Measurements from ENCODE around the gene LLGL2.

DNA sequence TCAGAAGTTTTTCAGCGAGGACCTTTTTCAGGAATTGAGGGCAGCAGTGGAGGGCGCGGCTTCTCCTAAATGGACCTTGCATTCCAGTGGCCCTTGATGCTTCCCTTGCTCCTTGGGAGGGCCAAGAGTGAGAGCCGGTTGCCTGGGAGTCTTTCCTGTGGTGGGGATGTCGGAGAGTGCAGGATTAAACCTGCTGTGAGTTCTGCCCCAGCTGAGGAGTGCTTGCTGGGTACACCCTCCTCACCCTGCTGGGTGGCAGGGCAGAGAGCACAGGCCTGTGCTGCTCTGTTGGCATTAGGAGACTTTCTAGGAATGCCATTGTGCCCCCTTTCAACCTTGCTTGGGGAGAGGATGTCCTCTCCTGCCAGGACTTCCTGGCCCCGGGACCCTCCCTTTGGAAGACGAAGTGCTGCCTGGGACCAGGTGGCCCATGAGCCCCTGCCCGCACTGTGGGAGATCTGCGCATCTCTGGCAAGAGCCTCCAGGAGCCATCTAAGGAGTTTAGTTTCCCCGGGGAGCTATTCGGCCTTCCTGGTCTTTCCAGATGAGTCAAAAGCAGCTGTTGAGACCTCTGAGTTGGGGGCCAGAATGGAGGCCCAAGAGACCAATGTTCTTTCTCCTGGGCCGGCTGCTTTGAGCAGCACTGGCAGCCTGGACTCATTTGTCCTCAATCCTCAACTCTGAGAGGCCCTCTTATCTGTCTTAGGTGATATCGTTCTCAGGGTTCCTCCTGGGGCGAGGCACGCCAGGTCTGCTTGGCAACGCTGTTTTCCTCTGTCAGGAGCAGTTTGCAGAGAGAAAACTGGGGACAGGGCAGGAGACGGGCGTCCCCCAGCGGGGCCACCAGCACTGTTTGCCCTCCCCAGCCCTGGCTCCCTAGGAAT, 5.6 kb downstream of the LLGL2 start:
- TF ChIP-seq, protein P1, sequence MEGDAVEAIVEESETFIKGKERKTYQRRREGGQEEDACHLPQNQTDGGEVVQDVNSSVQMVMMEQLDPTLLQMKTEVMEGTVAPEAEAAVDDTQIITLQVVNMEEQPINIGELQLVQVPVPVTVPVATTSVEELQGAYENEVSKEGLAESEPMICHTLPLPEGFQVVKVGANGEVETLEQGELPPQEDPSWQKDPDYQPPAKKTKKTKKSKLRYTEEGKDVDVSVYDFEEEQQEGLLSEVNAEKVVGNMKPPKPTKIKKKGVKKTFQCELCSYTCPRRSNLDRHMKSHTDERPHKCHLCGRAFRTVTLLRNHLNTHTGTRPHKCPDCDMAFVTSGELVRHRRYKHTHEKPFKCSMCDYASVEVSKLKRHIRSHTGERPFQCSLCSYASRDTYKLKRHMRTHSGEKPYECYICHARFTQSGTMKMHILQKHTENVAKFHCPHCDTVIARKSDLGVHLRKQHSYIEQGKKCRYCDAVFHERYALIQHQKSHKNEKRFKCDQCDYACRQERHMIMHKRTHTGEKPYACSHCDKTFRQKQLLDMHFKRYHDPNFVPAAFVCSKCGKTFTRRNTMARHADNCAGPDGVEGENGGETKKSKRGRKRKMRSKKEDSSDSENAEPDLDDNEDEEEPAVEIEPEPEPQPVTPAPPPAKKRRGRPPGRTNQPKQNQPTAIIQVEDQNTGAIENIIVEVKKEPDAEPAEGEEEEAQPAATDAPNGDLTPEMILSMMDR (conservative IDR thresholded peaks at IDR 0.05 in 1 of 2, IDR thresholded peaks at IDR 0.05 in 1 of 2; ENCODE audit: low read depth in 1 of 2, low read length in 2 of 2) = no peak
- no peak for TF ChIP-seq EZH2 (IDR thresholded peaks at IDR 0.05; ENCODE audit: low read length, missing control alignments)
